Upper lobe of left lung (tissue), 4 donors: ENCODE results near the gene FAT1.

Experiments used
- CTCF ChIP-seq, 6 experiments: fragments of 450-650 bp in 4 of 6; fragments of 200-600 bp in 2 of 6; sonication (generic) in 2 of 6; IDR thresholded peaks; one replicate each; pipeline ENCODE4 v1.5.1; 2016 to 2019; ENCODE audit warnings: antibody characterized with exemption in 6 of 6
- EP300 ChIP-seq, 4 donors: sonication (generic); formaldehyde crosslinking; IDR thresholded peaks; one replicate each; pipeline ENCODE4 v1.5.1; 2017; ENCODE audit warnings: antibody characterized with exemption in 4 of 4, control low read depth in 2 of 4
- POLR2A ChIP-seq, 4 donors: fragments of 450-650 bp; IDR thresholded peaks; one replicate each; pipeline ENCODE4 v1.5.1; 2016 to 2017; ENCODE audit warnings: antibody characterized with exemption in 4 of 4, mild to moderate bottlenecking in 2 of 4
- POLR2AphosphoS5 ChIP-seq, 2 donors: sonication (generic); formaldehyde crosslinking; IDR thresholded peaks; one replicate each; pipeline ENCODE4 v1.5.1; 2017; ENCODE audit warnings: antibody characterized with exemption in 2 of 2

GRCh38 chr4:186743261-186743660 is 19.6 kb upstream of the FAT1 start:
- TF ChIP-seq POLR2AphosphoS5 (IDR thresholded peaks at IDR 0.05) (no peak), EP300 (IDR thresholded peaks at IDR 0.05) (no peak), CTCF (IDR thresholded peaks at IDR 0.05) (no peak), POLR2A (IDR thresholded peaks at IDR 0.05) (no peak)
